ENCODE data around the gene MAP2. TPM values are rescaled to one million over a fixed set of nuclear protein-coding genes. Genes with fewer than 3 reads are reported as not detected.

The MAP2 gene
- total and polyA plus RNA-seq, 12 donors, result 3.5 to 15.5 (median 5.5) TPM

DNA sequence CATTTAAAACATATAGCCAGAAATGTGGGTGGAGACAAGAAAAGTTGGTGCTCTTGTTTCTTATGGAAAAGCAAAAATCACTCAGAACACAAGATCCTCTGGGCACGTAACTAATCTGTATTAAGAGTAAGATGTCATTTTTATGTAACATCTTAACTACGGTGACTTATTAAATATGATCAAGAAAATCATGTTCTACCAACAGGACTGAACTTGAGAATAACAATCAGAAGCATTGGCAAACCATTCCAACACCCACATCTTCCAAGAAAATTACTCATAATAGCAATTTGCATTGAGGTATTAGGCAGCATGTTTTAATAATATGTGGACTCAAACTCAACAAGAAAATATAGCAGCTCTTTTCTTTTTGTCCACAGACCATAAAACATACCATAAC, 21.6 kb downstream of the MAP2 start:
- intact Hi-C loops (cut with DNase I), result loop anchor here in 1 of 10 donors (10.0 kb wide), 1 partner anchor 49 kb away; no protein-coding TSS in a partner anchor
- no peak for DNase-seq
- no peak overlapping the region for H3K4me3 ChIP-seq
- H3K9me3 ChIP-seq, result no peaks in the 10 kb centered on the region
- no peak overlapping the region for H3K27ac ChIP-seq
- no peak for ATAC-seq
- H3K27me3 ChIP-seq, result no peaks in the 10 kb centered on the region
- peaks cover 0 to 45% (median 24%) of the 10 kb centered on the region in 9 donors for H3K4me1 ChIP-seq
- TF ChIP-seq, protein P1, sequence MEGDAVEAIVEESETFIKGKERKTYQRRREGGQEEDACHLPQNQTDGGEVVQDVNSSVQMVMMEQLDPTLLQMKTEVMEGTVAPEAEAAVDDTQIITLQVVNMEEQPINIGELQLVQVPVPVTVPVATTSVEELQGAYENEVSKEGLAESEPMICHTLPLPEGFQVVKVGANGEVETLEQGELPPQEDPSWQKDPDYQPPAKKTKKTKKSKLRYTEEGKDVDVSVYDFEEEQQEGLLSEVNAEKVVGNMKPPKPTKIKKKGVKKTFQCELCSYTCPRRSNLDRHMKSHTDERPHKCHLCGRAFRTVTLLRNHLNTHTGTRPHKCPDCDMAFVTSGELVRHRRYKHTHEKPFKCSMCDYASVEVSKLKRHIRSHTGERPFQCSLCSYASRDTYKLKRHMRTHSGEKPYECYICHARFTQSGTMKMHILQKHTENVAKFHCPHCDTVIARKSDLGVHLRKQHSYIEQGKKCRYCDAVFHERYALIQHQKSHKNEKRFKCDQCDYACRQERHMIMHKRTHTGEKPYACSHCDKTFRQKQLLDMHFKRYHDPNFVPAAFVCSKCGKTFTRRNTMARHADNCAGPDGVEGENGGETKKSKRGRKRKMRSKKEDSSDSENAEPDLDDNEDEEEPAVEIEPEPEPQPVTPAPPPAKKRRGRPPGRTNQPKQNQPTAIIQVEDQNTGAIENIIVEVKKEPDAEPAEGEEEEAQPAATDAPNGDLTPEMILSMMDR (IDR thresholded peaks at IDR 0.05), result no peak
- 94 to 99% methylated on average over 2 of the region's 2 CpGs for WGBS, 2 donors
- H3K36me3 ChIP-seq, result no peaks in the 10 kb centered on the region

DNA sequence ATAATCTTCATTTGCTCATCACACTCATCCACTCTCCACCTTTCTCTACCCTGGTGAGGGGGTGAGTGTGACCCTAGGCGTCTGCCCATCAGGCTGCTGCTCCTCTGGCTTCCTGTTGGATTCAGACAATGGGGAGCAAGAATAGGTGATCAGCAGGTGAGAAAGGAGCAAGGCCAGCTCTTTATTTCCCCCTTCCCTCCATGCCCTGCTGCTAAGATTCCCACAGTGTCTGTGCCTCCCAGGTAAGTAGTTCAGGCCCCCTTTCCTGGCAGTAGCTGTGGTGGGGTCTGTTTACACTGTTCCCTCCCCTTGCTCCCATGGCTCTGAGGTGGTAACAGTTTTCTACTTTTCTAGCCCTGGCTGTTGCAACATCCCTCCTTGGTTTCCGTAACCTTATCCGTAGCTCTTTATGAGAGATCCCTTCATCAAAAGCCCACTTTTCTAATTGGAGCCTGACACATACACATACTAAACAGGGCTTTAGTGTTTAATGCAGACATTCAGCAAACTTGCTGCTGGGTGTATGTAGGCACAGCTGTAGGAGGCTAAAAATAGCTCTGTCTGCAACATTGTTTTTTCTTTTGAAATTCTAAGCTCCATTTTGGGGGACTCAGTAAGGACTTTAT, 27.5 kb downstream of the MAP2 start:
- no peak for ATAC-seq
- H3K36me3 ChIP-seq, result no peaks in the 10 kb centered on the region
- H3K27me3 ChIP-seq, result no peaks in the 10 kb centered on the region
- H3K4me3 ChIP-seq, result no peak overlapping the region
- H3K9me3 ChIP-seq, result peaks cover 0 to 5% (median 0%) of the 10 kb centered on the region in 11 donors
- WGBS, 2 donors, result 84 to 88% methylated on average over 3 of the region's 3 CpGs
- TF ChIP-seq, protein P1 (IDR thresholded peaks at IDR 0.05), result no peak
- intact Hi-C loops (cut with DNase I), result loop anchor here in 1 of 10 donors (10.0 kb wide), 1 partner anchor 93 kb away; no protein-coding TSS in a partner anchor
- no peak for DNase-seq
- no peak overlapping the region for H3K27ac ChIP-seq
- no peaks in the 10 kb centered on the region for H3K4me1 ChIP-seq

DNA sequence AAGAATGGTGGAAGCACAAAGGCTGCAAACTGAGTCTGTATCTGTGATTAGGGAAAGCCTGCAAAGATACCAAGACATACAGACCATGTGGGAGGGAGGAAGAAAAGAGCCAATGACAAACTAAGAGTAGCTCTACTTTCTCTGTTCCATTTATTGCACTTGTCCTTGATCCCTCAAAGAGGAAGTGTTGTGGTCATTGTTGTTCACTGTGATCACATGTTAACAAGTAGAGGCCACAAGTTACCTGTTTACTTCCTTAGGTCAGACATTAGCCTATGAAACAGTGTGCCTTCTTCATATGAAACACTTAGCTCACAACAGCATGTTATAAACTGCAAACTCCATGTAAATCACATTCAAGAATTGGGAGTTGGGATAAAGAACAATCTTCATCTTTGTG, 32.6 kb downstream of the MAP2 start:
- intact Hi-C loops (cut with DNase I), result loop anchor here in 1 of 10 donors (10.0 kb wide), 1 partner anchor 88 kb away; no protein-coding TSS in a partner anchor
- ATAC-seq (no peak), DNase-seq (no peak)
- no peaks in the 10 kb centered on the region for H3K36me3 ChIP-seq
- H3K9me3 ChIP-seq, result peaks cover 0 to 5% (median 0%) of the 10 kb centered on the region in 11 donors
- no peaks in the 10 kb centered on the region for H3K27me3 ChIP-seq
- peaks cover 0 to 11% (median 0%) of the 10 kb centered on the region in 9 donors for H3K4me1 ChIP-seq
- TF ChIP-seq, protein P1 (IDR thresholded peaks at IDR 0.05), result no peak
- H3K27ac ChIP-seq, result no peak overlapping the region
- H3K4me3 ChIP-seq, result no peak overlapping the region

DNA sequence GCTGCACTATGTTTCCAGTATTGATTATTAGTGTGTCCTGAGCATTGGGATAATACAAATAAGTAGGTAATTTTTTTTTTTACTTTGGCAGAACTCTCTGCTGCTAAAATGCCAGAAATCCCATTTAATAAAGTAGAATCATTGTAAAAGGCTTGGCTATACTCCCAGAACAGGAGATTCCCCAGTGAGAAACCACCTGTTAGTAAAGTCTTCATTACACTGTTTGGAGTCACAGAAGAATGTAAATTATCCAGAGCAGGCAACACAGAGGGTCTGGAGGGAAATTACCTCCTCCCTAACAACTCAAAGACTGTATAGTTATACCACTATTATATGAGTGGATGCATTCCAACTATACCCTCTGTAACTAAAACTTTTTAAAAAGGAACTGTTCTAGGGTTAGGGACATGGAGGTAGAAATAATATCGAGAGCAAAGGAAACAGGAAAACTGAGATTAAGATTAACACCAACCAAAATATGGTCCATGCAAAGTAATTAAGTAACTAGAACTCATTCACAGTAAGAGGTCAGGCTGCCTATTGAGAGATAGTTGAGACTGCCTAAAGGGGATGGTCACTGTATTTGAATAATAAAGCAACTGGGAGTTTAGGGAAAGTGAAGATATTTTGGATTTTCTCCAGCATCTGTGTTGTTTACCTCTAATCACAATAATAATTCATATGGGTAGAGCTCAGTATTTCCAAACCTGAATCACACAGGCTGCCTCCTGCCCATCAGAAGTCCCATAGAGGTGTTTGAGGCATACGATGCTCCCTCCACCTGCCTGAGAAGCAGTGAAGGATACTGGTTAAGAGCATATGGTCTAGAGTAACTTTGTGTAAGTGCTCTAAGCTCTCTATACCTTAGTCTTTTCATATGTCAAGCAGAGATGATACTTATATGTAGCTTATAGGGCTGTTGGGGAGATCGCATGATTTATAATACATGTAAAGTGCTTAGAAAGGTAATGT, 34.4 kb downstream of the MAP2 start:
- Histone ChIP-seq H3K27me3 (no peaks in the 10 kb centered on the region), H3K9me3 (peaks cover 0 to 5% (median 0%) of the 10 kb centered on the region in 11 donors), H3K27ac (no peak overlapping the region), H3K36me3 (no peaks in the 10 kb centered on the region), H3K4me1 (peaks cover 0 to 13% (median 1%) of the 10 kb centered on the region in 9 donors), H3K4me3 (no peak overlapping the region)
- TF ChIP-seq, protein P1 (IDR thresholded peaks at IDR 0.05), result no peak
- DNase-seq (no peak), ATAC-seq (no peak)
- intact Hi-C loops (cut with DNase I), result loop anchor here in 1 of 10 donors (10.0 kb wide), 1 partner anchor 87 kb away; no protein-coding TSS in a partner anchor
- WGBS, 2 donors, result 73 to 80% methylated on average over 3 of the region's 3 CpGs
